A673 (cell line): ENCODE data around the gene RNF25.

Experiments
- EZH2 ChIP-seq: fragments of 200-600 bp; sonication (generic); IDR thresholded peaks from 2 replicates; pipeline ENCODE4 v1.6.1; 2017; ENCODE audit warnings: borderline replicate concordance, low read depth, mild to moderate bottlenecking, mixed read lengths, antibody characterized with exemption, low read length; ENCODE audit not compliant: poor library complexity, severe bottlenecking
- TF ChIP-seq, protein P1 (sequence below): fragments of 300-800, 200-600 bp; sonication (generic); conservative IDR thresholded peaks from 2 replicates; pipeline ENCODE4 v1.5.1; 2017; ENCODE audit warnings: low read depth, mild to moderate bottlenecking, antibody characterized with exemption, low read length, moderate library complexity, mixed read lengths

DNA sequence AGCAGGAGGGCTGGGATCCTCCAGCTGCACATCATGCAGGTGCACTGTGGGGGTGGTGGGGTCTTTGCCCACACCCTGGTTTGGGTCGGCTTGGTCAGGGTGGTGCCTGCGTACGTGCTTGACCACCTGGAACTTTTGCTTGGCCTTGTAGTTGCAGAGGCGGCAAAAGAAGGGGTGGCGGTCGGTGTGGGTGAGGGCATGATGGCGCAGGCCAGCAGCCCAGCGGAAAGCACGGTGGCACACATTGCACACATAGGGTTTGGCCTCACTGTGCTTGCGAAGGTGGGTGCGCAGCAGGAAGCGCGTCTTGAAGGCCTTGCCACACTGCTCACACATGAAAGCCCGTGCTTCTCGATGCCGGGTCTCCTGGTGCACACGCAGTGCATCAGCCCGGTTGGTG lies 33.4 kb downstream of the RNF25 start:
- TF ChIP-seq, protein P1, sequence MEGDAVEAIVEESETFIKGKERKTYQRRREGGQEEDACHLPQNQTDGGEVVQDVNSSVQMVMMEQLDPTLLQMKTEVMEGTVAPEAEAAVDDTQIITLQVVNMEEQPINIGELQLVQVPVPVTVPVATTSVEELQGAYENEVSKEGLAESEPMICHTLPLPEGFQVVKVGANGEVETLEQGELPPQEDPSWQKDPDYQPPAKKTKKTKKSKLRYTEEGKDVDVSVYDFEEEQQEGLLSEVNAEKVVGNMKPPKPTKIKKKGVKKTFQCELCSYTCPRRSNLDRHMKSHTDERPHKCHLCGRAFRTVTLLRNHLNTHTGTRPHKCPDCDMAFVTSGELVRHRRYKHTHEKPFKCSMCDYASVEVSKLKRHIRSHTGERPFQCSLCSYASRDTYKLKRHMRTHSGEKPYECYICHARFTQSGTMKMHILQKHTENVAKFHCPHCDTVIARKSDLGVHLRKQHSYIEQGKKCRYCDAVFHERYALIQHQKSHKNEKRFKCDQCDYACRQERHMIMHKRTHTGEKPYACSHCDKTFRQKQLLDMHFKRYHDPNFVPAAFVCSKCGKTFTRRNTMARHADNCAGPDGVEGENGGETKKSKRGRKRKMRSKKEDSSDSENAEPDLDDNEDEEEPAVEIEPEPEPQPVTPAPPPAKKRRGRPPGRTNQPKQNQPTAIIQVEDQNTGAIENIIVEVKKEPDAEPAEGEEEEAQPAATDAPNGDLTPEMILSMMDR, result no peak
- no peak for TF ChIP-seq EZH2
